Uterus (tissue), 4 donors: ENCODE results near the gene P2RX3. TPM values are rescaled to one million over a fixed set of nuclear protein-coding genes. Genes with fewer than 3 reads are reported as not detected.

ENCODE experiments used
- DNase-seq, 2 donors: peaks; one replicate each; pipeline ENCODE4 v3.0.0-alpha.2; 2019 to 2020
- H3K27ac ChIP-seq, 2 donors: fragments of 200-600 bp; sonication (generic); 1 replicate in 1 of 2; 2 replicates in 1 of 2; pipeline ENCODE4 v1.5.1; 2016 to 2018
- H3K27me3 ChIP-seq, 2 donors: fragments of 200-600 bp; sonication (generic); one replicate each; pipeline ENCODE4 v1.5.1; 2018 to 2019; ENCODE audit warnings: control low read depth in 1 of 2
- H3K36me3 ChIP-seq, 2 donors: fragments of 200-600 bp; sonication (generic); one replicate each; pipeline ENCODE4 v1.5.1; 2019; ENCODE audit warnings: control low read depth in 1 of 2
- H3K4me1 ChIP-seq, 2 donors: fragments of 200-600 bp; sonication (generic); one replicate each; pipeline ENCODE4 v1.5.1; 2018 to 2019; ENCODE audit warnings: control low read depth in 1 of 2
- H3K4me3 ChIP-seq, 2 donors: fragments of 200-600 bp; sonication (generic); 1 replicate in 1 of 2; 2 replicates in 1 of 2; pipeline ENCODE4 v1.5.1; 2018 to 2019; ENCODE audit warnings: mild to moderate bottlenecking in 1 of 2
- H3K9me3 ChIP-seq, 2 donors: fragments of 200-600 bp; sonication (generic); one replicate each; pipeline ENCODE4 v1.5.1; 2019; ENCODE audit warnings: control low read depth in 1 of 2
- CTCF ChIP-seq, 4 experiments: fragments of 200-600 bp in 2 of 4; fragments of 450-650 bp in 2 of 4; sonication (generic) in 2 of 4; IDR thresholded peaks; one replicate each; pipeline ENCODE4 v1.5.1; 2016 to 2019; ENCODE audit warnings: antibody characterized with exemption in 4 of 4, mild to moderate bottlenecking in 2 of 4, moderate library complexity in 1 of 4
- POLR2A ChIP-seq, 2 donors: fragments of 450-650 bp; IDR thresholded peaks; one replicate each; pipeline ENCODE4 v1.6.1; 2016; ENCODE audit warnings: antibody characterized with exemption in 2 of 2, mild to moderate bottlenecking in 1 of 2, moderate library complexity in 1 of 2
- intact Hi-C: fragments of 100-400 bp; cut with DNase I; formaldehyde crosslinking; loops from one replicate; pipeline ENCODE4 v1.15.1; 2023; ENCODE audit warnings: low total_unique reads
- total RNA-seq, 4 donors: library from RNA; depleted of rRNA in 3 of 4; stranded (reverse); fragments of >200 nt in 3 of 4; gene quantifications; one replicate each; pipeline versions ENCODE4 v1.1.0 to v1.2.4, GENCODE V29; 2014 to 2023
- donor health status: DM: yes; HTN: yes; CAD: no.

P2RX3 gene
- total RNA-seq, 4 donors from 2014 or later: 0.69 TPM; not detected in 3

DNA sequence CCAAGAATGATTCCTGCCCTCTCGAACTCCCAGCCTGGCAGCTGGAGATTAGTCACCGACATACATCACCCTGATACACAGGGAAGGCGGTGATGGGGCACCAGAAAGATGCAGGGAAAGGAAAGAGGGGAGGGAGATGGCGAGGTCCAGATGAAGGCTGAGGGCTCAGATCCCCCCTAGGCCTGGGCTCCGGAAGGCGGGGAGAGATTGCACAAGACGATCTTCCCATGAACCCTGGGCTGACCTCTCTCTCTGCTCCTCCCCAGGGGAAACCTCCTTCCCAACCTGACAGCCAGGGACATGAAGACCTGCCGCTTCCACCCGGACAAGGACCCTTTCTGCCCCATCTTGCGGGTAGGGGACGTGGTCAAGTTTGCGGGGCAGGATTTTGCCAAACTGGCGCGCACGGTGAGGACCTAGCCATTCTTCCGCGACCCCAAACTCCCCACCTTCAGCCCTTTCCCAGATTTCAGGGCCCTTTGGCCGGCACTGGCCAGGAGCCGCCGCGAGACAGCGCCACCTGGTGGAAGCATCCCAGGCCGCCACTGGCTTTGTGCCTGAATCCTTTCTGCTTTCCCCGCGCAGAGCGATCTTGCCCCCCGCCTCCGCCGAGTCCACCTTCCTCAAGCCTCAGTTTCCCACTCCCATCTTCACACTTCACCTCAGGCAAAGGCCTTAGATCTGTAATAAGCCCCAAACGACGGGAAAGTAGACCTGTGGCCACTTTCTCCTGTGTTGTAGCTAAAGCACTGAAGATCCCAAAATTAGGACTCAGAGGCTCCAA lies 11.5 kb downstream of the P2RX3 start:
- H3K4me1 ChIP-seq: no peaks in the 10 kb centered on the region
- DNase-seq: peak; percentile 59 to 75
- no peaks in the 10 kb centered on the region for H3K27me3 ChIP-seq
- H3K9me3 ChIP-seq: no peaks in the 10 kb centered on the region
- peak; percentile 78 to 93 (median 84) for TF ChIP-seq CTCF (IDR thresholded peaks at IDR 0.05)
- no peak for TF ChIP-seq POLR2A (IDR thresholded peaks at IDR 0.05)
- no peak overlapping the region for H3K4me3 ChIP-seq
- intact Hi-C loops: no loop called here
- no peaks in the 10 kb centered on the region for H3K36me3 ChIP-seq
- peak overlapping the region in 1 of 2 donors; percentile 36 for H3K27ac ChIP-seq

GRCh38 chr11:57353036-57353435 lies 14.9 kb downstream of the P2RX3 start:
- no peaks in the 10 kb centered on the region for H3K36me3 ChIP-seq
- intact Hi-C loops: no loop called here
- H3K9me3 ChIP-seq: no peaks in the 10 kb centered on the region
- H3K4me3 ChIP-seq: no peak overlapping the region
- no peaks in the 10 kb centered on the region for H3K4me1 ChIP-seq
- TF ChIP-seq POLR2A (IDR thresholded peaks at IDR 0.05): no peak
- TF ChIP-seq CTCF (IDR thresholded peaks at IDR 0.05): no peak
- H3K27ac ChIP-seq: no peak overlapping the region
- H3K27me3 ChIP-seq: no peaks in the 10 kb centered on the region
- no peak for DNase-seq

DNA sequence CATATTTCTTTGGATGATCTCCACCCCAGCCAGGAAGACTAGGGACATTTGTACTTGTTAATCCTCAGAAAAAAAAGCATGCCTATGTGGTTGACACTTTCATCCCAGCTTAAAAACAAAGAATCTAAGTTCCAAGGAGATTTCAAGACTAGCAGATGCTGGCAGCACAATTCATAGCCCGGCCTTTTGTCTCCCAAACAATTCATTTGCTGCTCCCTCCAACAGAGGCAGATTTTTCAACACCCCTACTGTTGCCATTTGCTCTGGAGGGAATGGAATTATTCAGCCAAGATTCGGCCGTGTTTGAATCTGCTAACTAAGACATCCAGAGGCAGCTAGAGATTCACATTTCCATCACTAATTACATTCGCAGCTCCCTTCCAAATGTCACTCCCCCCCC lies 15.3 kb downstream of the P2RX3 start:
- no peak for DNase-seq
- TF ChIP-seq CTCF (IDR thresholded peaks at IDR 0.05) (no peak), POLR2A (IDR thresholded peaks at IDR 0.05) (no peak)
- H3K27me3 ChIP-seq: no peaks in the 10 kb centered on the region
- H3K27ac ChIP-seq: no peak overlapping the region
- no peaks in the 10 kb centered on the region for H3K36me3 ChIP-seq
- intact Hi-C loops: no loop called here
- no peaks in the 10 kb centered on the region for H3K4me1 ChIP-seq
- H3K9me3 ChIP-seq: no peaks in the 10 kb centered on the region
- no peak overlapping the region for H3K4me3 ChIP-seq

DNA sequence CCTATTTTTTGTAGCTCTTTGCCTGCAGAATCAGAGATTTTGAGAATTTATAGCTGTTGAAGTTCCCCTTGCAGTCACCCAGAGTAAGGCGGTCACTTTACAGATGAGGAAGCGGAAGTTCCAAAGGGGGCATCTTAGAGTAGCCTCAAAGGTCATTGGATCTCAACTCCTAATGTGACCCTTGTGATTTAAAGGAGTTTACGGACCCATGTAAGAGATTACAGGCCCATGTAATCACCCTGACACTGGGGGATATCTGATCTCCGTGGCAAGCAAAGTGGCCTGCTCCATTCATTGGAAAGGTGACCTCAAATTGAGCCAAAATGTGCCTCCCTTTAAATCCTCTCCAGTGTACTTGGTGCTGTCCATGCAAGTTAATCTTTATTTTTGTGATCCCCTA lies 15.7 kb downstream of the P2RX3 start:
- Histone ChIP-seq H3K9me3 (no peaks in the 10 kb centered on the region), H3K4me1 (no peaks in the 10 kb centered on the region), H3K27ac (no peak overlapping the region), H3K36me3 (no peaks in the 10 kb centered on the region), H3K4me3 (no peak overlapping the region), H3K27me3 (no peaks in the 10 kb centered on the region)
- TF ChIP-seq CTCF (IDR thresholded peaks at IDR 0.05) (no peak), POLR2A (IDR thresholded peaks at IDR 0.05) (no peak)
- intact Hi-C loops: no loop called here
- no peak for DNase-seq

GRCh38 chr11:57354699-57355098 lies 16.5 kb downstream of the P2RX3 start:
- Histone ChIP-seq H3K4me1 (no peaks in the 10 kb centered on the region), H3K9me3 (no peaks in the 10 kb centered on the region), H3K27ac (no peak overlapping the region), H3K36me3 (no peaks in the 10 kb centered on the region), H3K27me3 (no peaks in the 10 kb centered on the region), H3K4me3 (no peak overlapping the region)
- no peak for TF ChIP-seq CTCF (IDR thresholded peaks at IDR 0.05)
- TF ChIP-seq POLR2A (IDR thresholded peaks at IDR 0.05): no peak
- intact Hi-C loops: no loop called here
- DNase-seq: no peak
